CD14-positive monocyte (primary cell): ENCODE data around the gene CD96. TPM values are rescaled to one million over a fixed set of nuclear protein-coding genes. Genes with fewer than 3 reads are reported as not detected.
"Not testable (repeated sequence)": the region's sequence is repeated elsewhere in the genome, so short reads cannot be mapped to it uniquely, and the experiment has no call there.

Experiments
- DNase-seq, 3 donors: peaks; one replicate each; pipeline ENCODE4 v3.0.0-alpha.2; 2011 to 2022
- H2AFZ ChIP-seq: 2 replicates; pipeline ENCODE4 v1.6.0; 2012; ENCODE audit warnings: mild to moderate bottlenecking, low read depth, low read length, inconsistent platforms; ENCODE audit not compliant: insufficient read depth, poor library complexity, severe bottlenecking
- H3K27ac ChIP-seq, 2 donors: 1 replicate in 1 of 2; 2 replicates in 1 of 2; pipeline ENCODE4 v1.5.1; 2012 to 2013; ENCODE audit warnings: low read length in 2 of 2, control low read depth in 1 of 2, inconsistent platforms in 1 of 2, low read depth in 1 of 2, mild to moderate bottlenecking in 1 of 2
- H3K27me3 ChIP-seq, 2 donors: one replicate each; pipeline versions ENCODE4 v1.6.0 to v1.6.1; 2011 to 2013; ENCODE audit warnings: low read length in 2 of 2; ENCODE audit not compliant: control insufficient read depth in 2 of 2, insufficient read depth in 2 of 2
- H3K36me3 ChIP-seq, 2 donors: replicated peaks in 1 of 2; 1 replicate in 1 of 2; 2 replicates in 1 of 2; pipeline versions ENCODE4 v1.5.1 to v1.6.1; 2012 to 2013; ENCODE audit warnings: low read length in 2 of 2, control low read depth in 1 of 2, inconsistent platforms in 1 of 2, mild to moderate bottlenecking in 1 of 2; ENCODE audit not compliant: insufficient read depth in 2 of 2, control insufficient read depth in 1 of 2
- H3K4me1 ChIP-seq, 2 donors: 1 replicate in 1 of 2; 2 replicates in 1 of 2; pipeline versions ENCODE4 v1.5.1 to v1.6.1; 2012 to 2013; ENCODE audit warnings: low read length in 2 of 2, control low read depth in 1 of 2, inconsistent platforms in 1 of 2, mild to moderate bottlenecking in 1 of 2, moderate library complexity in 1 of 2; ENCODE audit not compliant: insufficient read depth in 2 of 2, control insufficient read depth in 1 of 2
- H3K4me2 ChIP-seq: replicated peaks from 2 replicates; pipeline ENCODE3; 2012; ENCODE audit warnings: low read length, moderate library complexity, mild to moderate bottlenecking; ENCODE audit not compliant: poor library complexity, severe bottlenecking; ENCODE audit errors: extremely low read depth
- H3K4me3 ChIP-seq, 3 experiments: fragments of 200-600 bp in 1 of 3; sonication (generic) in 1 of 3; replicated peaks in 1 of 3; 1 replicate in 2 of 3; 2 replicates in 1 of 3; pipeline ENCODE4 v1.5.1; 2011 to 2013; ENCODE audit warnings: low read length in 3 of 3, mild to moderate bottlenecking in 3 of 3, control low read depth in 2 of 3, low read depth in 2 of 3, inconsistent platforms in 1 of 3, moderate library complexity in 1 of 3
- H3K79me2 ChIP-seq: 2 replicates; pipeline ENCODE4 v1.6.0; 2012; ENCODE audit warnings: mild to moderate bottlenecking, control low read depth, inconsistent platforms, low read length, moderate library complexity; ENCODE audit not compliant: insufficient read depth
- H3K9ac ChIP-seq: 2 replicates; pipeline ENCODE4 v1.6.0; 2017; ENCODE audit warnings: low read length, mild to moderate bottlenecking; ENCODE audit not compliant: insufficient read depth, poor library complexity, severe bottlenecking
- H3K9me3 ChIP-seq, 2 donors: replicated peaks in 1 of 2; 1 replicate in 1 of 2; 2 replicates in 1 of 2; pipeline versions ENCODE4 v1.5.1 to v1.6.1; 2012 to 2013; ENCODE audit warnings: low read length in 2 of 2, control low read depth in 1 of 2; ENCODE audit not compliant: control insufficient read depth in 1 of 2, insufficient read depth in 1 of 2
- H4K20me1 ChIP-seq: 2 replicates; pipeline ENCODE4 v1.6.0; 2012; ENCODE audit warnings: mild to moderate bottlenecking, low read length, control low read depth, moderate library complexity; ENCODE audit not compliant: insufficient read depth
- H3K27ac Mint-ChIP-seq, 7 donors: one replicate each; pipeline ENCODE4 v1.8.0; 2020; ENCODE audit warnings: mild to moderate bottlenecking in 7 of 7, mixed read lengths in 7 of 7, moderate library complexity in 6 of 7, inconsistent platforms in 2 of 7
- H3K27me3 Mint-ChIP-seq, 3 donors: one replicate each; pipeline ENCODE4 v1.8.0; 2021 to 2022; ENCODE audit warnings: low read depth in 3 of 3, mild to moderate bottlenecking in 3 of 3, mixed read lengths in 3 of 3, moderate library complexity in 3 of 3, inconsistent platforms in 1 of 3
- H3K36me3 Mint-ChIP-seq, 2 donors: one replicate each; pipeline ENCODE4 v1.8.0; 2020; ENCODE audit warnings: mixed read lengths in 2 of 2, inconsistent platforms in 1 of 2, mild to moderate bottlenecking in 1 of 2
- H3K4me1 Mint-ChIP-seq: one replicate; pipeline ENCODE4 v1.8.0; 2020; ENCODE audit warnings: mild to moderate bottlenecking, mixed read lengths
- H3K4me3 Mint-ChIP-seq, 2 donors: one replicate each; pipeline ENCODE4 v1.8.0; 2020; ENCODE audit warnings: mild to moderate bottlenecking in 2 of 2, mixed read lengths in 2 of 2, moderate library complexity in 1 of 2
- H3K9me3 Mint-ChIP-seq, 7 donors: one replicate each; pipeline ENCODE4 v1.8.0; 2020 to 2022; ENCODE audit warnings: mixed read lengths in 7 of 7, mild to moderate bottlenecking in 6 of 7, moderate library complexity in 6 of 7, inconsistent platforms in 2 of 7
- WGBS: methylation state at CpG from one replicate; pipeline ENCODE4 v1.1.5; 2013; ENCODE audit warnings: missing lambda C conversion rate; ENCODE audit not compliant: insufficient coverage; 5-methylcytosine and 5-hydroxymethylcytosine counted together
- intact Hi-C, 2 donors: fragments of 100-400 bp; cut with micrococcal nuclease; formaldehyde crosslinking; loops; one replicate each; pipeline versions ENCODE4 v1.15.0 to v1.15.1; 2023
- polyA plus RNA-seq, 3 donors: library from polyadenylated mRNA; depleted of rRNA in 1 of 3; unstranded in 2 of 3; stranded (reverse) in 1 of 3; fragments of 300-500 nt in 2 of 3; fragments of >200 nt in 1 of 3; fragmentation: Illumina TruSeq in 2 of 3; gene quantifications; 1 replicate in 2 of 3; 2 replicates in 1 of 3; pipeline ENCODE4 v1.2.3, GENCODE V29; 2012 to 2021
- TF ChIP-seq, protein P1 (sequence below): fragments of 200-600 bp; IDR thresholded peaks from one replicate; pipeline ENCODE4 v1.8.0; 2022; ENCODE audit warnings: antibody characterized with exemption, mild to moderate bottlenecking

The CD96 gene
- polyA plus RNA-seq, 3 donors = 0.05 to 0.97 (median 0.33) TPM

DNA sequence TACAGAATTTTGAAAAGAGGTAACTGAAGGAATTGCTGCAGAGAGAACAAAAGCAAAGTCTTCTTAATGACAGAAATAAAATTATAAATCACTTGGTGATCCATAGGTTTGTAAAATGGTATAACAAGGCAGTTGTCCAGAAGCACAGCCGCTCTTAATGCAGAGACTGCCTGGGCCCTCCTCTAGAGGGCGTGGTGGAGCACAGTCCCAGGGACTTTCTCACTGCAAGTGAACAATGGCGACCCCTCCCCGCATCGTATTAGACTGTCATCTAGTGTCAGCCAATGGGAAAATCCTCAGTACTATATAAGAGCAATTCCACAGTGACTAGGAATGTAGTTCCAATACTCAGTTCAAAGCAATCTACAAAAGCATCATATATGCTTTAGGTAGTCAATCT, 79.5 kb downstream of the CD96 start:
- intact Hi-C loops = no loop called here
- Histone ChIP-seq H3K4me1 (no peaks in the 10 kb centered on the region), H3K27me3 (no peaks in the 10 kb centered on the region), H3K9me3 (peaks cover 0 to 16% of the 10 kb centered on the region in 2 donors), H3K4me3 (no peak overlapping the region), H3K27ac (no peak overlapping the region), H3K36me3 (no peaks in the 10 kb centered on the region), H3K4me2 (no peak overlapping the region), H4K20me1 (no peaks in the 10 kb centered on the region), H2AFZ (no peak overlapping the region), H3K9ac (no peak overlapping the region), H3K79me2 (no peaks in the 10 kb centered on the region)
- peaks cover 0 to 2% (median 2%) of the 10 kb centered on the region in 3 donors for H3K27me3 Mint-ChIP-seq
- no peaks in the 10 kb centered on the region for H3K4me1 Mint-ChIP-seq
- TF ChIP-seq, protein P1, sequence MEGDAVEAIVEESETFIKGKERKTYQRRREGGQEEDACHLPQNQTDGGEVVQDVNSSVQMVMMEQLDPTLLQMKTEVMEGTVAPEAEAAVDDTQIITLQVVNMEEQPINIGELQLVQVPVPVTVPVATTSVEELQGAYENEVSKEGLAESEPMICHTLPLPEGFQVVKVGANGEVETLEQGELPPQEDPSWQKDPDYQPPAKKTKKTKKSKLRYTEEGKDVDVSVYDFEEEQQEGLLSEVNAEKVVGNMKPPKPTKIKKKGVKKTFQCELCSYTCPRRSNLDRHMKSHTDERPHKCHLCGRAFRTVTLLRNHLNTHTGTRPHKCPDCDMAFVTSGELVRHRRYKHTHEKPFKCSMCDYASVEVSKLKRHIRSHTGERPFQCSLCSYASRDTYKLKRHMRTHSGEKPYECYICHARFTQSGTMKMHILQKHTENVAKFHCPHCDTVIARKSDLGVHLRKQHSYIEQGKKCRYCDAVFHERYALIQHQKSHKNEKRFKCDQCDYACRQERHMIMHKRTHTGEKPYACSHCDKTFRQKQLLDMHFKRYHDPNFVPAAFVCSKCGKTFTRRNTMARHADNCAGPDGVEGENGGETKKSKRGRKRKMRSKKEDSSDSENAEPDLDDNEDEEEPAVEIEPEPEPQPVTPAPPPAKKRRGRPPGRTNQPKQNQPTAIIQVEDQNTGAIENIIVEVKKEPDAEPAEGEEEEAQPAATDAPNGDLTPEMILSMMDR = no peak
- WGBS = 78% methylated on average over 5 of the region's 5 CpGs
- DNase-seq = no peak
- no peak overlapping the region for H3K27ac Mint-ChIP-seq
- no peaks in the 10 kb centered on the region for H3K36me3 Mint-ChIP-seq
- H3K4me3 Mint-ChIP-seq = no peak overlapping the region
- peaks cover 5 to 17% (median 11%) of the 10 kb centered on the region in 7 donors for H3K9me3 Mint-ChIP-seq

DNA sequence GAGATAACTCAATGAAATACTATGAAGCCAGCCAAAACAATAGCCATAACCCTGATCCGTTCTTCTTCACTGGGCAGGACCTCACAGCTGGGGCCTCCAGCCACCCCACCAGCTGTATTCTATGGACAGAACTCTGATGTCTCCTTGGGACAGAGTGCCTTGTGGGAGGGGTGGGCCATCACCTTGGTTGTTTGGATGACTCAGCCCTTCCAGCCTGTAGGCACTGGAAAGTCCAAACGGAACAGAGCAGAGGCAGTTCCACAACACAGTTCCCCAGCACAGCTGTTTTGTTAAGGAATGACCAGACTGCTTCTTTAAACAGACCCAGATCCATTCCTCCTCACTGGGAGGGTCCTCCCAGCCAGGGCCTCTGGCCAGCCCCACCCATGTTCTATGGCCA, 85.1 kb downstream of the CD96 start:
- Mint-ChIP-seq H3K27ac (no peak overlapping the region), H3K9me3 (peaks cover 14 to 28% (median 22%) of the 10 kb centered on the region in 7 donors), H3K36me3 (no peaks in the 10 kb centered on the region), H3K27me3 (peaks cover 0 to 2% (median 2%) of the 10 kb centered on the region in 3 donors), H3K4me1 (no peaks in the 10 kb centered on the region), H3K4me3 (no peak overlapping the region)
- H4K20me1 ChIP-seq = no peaks in the 10 kb centered on the region
- no peak for DNase-seq
- intact Hi-C loops = no loop called here
- H3K4me3 ChIP-seq = no peak overlapping the region
- no peaks in the 10 kb centered on the region for H3K79me2 ChIP-seq
- TF ChIP-seq, protein P1 = no peak
- H3K36me3 ChIP-seq = no peaks in the 10 kb centered on the region
- no peaks in the 10 kb centered on the region for H3K4me1 ChIP-seq
- H3K9me3 ChIP-seq = peaks cover 0 to 10% of the 10 kb centered on the region in 2 donors
- H3K9ac ChIP-seq = no peak overlapping the region
- H2AFZ ChIP-seq = no peak overlapping the region
- no peak overlapping the region for H3K4me2 ChIP-seq
- H3K27me3 ChIP-seq = no peaks in the 10 kb centered on the region
- H3K27ac ChIP-seq = no peak overlapping the region
- 71% methylated on average over 1 of the region's 2 CpGs for WGBS

DNA sequence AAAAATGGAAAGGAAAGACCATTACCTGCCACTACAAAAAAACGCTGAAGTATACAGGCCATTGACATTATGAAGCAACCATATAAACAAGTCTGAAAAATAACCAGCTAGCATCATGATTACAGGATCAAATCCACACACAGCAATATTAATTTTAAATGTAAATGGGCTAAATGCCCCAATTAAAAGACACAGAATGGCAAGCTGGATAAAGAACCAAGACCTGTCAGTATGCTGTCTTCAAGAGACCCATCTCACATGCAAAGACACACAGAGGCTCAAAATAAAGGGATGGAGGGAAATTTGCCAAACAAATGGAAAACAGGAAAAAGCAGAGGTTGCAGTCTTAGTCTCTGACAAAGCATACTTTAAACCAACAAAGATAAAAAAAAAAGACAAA, 87.0 kb downstream of the CD96 start:
- H3K4me1 Mint-ChIP-seq, H3K27me3 ChIP-seq, H3K4me3 Mint-ChIP-seq, DNase-seq, H3K27ac ChIP-seq, H3K4me2 ChIP-seq, H4K20me1 ChIP-seq, H3K79me2 ChIP-seq, H3K36me3 ChIP-seq, H2AFZ ChIP-seq, H3K4me1 ChIP-seq, H3K9ac ChIP-seq, intact Hi-C loops, H3K27ac Mint-ChIP-seq, H3K4me3 ChIP-seq, H3K9me3 ChIP-seq, H3K36me3 Mint-ChIP-seq, H3K27me3 Mint-ChIP-seq: not testable (repeated sequence)
- H3K9me3 Mint-ChIP-seq = peaks cover 14 to 28% (median 22%) of the 10 kb centered on the region in 7 donors
- WGBS = no CpG with 5 or more reads among the region's 1 CpG
